Measurements from ENCODE around the gene ANAPC1. TPM values are rescaled to one million over a fixed set of nuclear protein-coding genes. Genes with fewer than 3 reads are reported as not detected.
"Not testable (repeated sequence)": the region's sequence is repeated elsewhere in the genome, so short reads cannot be mapped to it uniquely, and the experiment has no call there.

The ANAPC1 gene
- total RNA-seq, 1 donor from 2014 or later: 29.4 TPM

DNA sequence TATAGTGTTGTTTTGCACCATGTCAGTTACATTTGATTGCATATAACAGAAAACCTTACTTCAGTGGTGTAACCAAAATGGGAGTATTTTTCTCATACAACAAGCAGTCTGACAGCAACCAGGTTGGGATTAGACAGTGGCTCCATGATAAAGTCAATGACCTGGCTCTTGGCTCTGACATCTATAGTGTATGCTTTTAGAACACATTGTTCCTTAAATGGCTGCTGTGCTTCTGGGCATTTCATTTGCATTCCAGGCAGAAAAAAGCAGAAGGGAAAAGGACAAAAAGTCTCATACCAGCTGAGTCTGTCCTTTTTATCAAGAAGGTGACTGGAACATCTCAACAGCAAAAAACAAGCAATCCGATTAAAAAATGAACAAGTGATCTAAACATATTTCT, 24.6 kb upstream of the ANAPC1 start:
- no peaks in the 10 kb centered on the region for H3K36me3 ChIP-seq
- no peak overlapping the region for H3K4me3 ChIP-seq
- H3K27me3 ChIP-seq: no peaks in the 10 kb centered on the region
- H3K9me3 ChIP-seq: no peaks in the 10 kb centered on the region
- DNase-seq: no peak
- intact Hi-C loops (cut with DNase I): no loop called here
- TF ChIP-seq, protein P1, sequence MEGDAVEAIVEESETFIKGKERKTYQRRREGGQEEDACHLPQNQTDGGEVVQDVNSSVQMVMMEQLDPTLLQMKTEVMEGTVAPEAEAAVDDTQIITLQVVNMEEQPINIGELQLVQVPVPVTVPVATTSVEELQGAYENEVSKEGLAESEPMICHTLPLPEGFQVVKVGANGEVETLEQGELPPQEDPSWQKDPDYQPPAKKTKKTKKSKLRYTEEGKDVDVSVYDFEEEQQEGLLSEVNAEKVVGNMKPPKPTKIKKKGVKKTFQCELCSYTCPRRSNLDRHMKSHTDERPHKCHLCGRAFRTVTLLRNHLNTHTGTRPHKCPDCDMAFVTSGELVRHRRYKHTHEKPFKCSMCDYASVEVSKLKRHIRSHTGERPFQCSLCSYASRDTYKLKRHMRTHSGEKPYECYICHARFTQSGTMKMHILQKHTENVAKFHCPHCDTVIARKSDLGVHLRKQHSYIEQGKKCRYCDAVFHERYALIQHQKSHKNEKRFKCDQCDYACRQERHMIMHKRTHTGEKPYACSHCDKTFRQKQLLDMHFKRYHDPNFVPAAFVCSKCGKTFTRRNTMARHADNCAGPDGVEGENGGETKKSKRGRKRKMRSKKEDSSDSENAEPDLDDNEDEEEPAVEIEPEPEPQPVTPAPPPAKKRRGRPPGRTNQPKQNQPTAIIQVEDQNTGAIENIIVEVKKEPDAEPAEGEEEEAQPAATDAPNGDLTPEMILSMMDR (IDR thresholded peaks at IDR 0.05): no peak
- ATAC-seq: no peak
- peaks cover 35% of the 10 kb centered on the region for H3K4me1 ChIP-seq
- no peak overlapping the region for H3K27ac ChIP-seq

- Histone ChIP-seq H3K27me3 (no peaks in the 10 kb centered on the region), H3K36me3 (no peaks in the 10 kb centered on the region), H3K9me3 (no peaks in the 10 kb centered on the region), H3K4me1 (peaks cover 34% of the 10 kb centered on the region), H3K27ac (peak overlapping the region; percentile 53), H3K4me3 (no peak overlapping the region)
- TF ChIP-seq, protein P1 (IDR thresholded peaks at IDR 0.05): no peak
- intact Hi-C loops (cut with DNase I): no loop called here
- no peak for DNase-seq
- ATAC-seq: peak; percentile 56
Observed at GRCh38 chr2:111905990-111906735, 22.2 kb upstream of the ANAPC1 start.

- DNase-seq; H3K36me3 ChIP-seq; H3K27me3 ChIP-seq; ATAC-seq; intact Hi-C loops (cut with DNase I); H3K4me3 ChIP-seq; H3K9me3 ChIP-seq: not testable (repeated sequence)
- peak overlapping the region; percentile 53 for H3K27ac ChIP-seq
- peaks cover 34% of the 10 kb centered on the region for H3K4me1 ChIP-seq
Observed at GRCh38 chr2:111905475-111905869, 21.5 kb upstream of the ANAPC1 start.

DNA sequence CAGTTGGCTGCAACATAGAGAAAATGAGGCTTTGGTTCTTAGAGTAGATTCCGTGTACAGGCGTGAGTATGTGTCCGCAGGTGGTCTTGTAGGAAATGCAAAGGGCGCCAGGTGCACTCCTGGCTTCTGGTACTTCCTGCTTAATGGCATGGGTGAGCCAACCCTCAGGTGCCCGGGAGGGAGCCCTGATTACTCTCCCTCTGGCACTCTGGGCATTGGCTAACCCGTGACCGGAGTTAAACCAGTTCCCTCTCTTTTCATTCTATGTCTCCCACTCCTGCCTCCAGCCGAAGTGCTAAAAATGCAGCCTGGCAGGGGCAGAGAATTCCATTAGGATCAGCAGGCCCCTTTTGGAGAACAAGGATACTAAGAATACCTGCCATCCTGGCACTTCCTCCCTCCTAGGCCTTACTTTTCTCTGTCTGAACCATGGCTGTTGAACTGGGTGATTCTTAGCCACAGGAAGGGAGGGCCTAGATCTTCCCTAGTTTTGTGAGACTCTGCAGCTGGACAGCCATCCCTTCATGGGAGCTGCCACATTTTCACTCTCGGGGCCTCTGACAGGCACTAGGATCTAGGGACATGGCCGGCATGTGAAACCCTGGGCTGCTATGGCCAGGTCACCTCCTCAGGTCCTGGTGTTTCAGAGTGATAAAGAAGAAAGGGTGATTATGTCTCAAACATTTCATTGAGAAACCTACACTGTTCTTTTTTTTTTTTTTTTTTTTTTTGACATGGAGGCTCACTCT, 20.9 kb upstream of the ANAPC1 start:
- no peaks in the 10 kb centered on the region for H3K36me3 ChIP-seq
- ATAC-seq (peak; percentile 63), DNase-seq (no peak)
- no peaks in the 10 kb centered on the region for H3K27me3 ChIP-seq
- H3K4me1 ChIP-seq: peaks cover 39% of the 10 kb centered on the region
- H3K27ac ChIP-seq: no peak overlapping the region
- no peaks in the 10 kb centered on the region for H3K9me3 ChIP-seq
- intact Hi-C loops (cut with DNase I): no loop called here
- no peak overlapping the region for H3K4me3 ChIP-seq
- TF ChIP-seq, protein P1 (IDR thresholded peaks at IDR 0.05): no peak

- intact Hi-C loops (cut with DNase I): no loop called here
- H3K4me1 ChIP-seq: peaks cover 45% of the 10 kb centered on the region
Observed at GRCh38 chr2:111903930-111904439, 20.0 kb upstream of the ANAPC1 start.

More at GRCh38 chr2:111903930-111904439, 20.0 kb upstream of the ANAPC1 start:
- TF ChIP-seq, protein P1 (IDR thresholded peaks at IDR 0.05): no peak
- no peaks in the 10 kb centered on the region for H3K27me3 ChIP-seq
- no peak overlapping the region for H3K27ac ChIP-seq
- no peak overlapping the region for H3K4me3 ChIP-seq
- DNase-seq (no peak), ATAC-seq (no peak)
- H3K9me3 ChIP-seq: no peaks in the 10 kb centered on the region
- H3K36me3 ChIP-seq: no peaks in the 10 kb centered on the region
